GM10266 (cell line): ENCODE results near the gene MTMR2.

Experiments used
- DNase-seq: peaks from one replicate; pipeline ENCODE4 v3.0.0; 2012; ENCODE audit errors: extremely low spot score
- CTCF ChIP-seq: IDR thresholded peaks from 2 replicates; pipeline ENCODE4 v1.5.1; 2012; ENCODE audit warnings: mild to moderate bottlenecking, low read depth; ENCODE audit not compliant: control insufficient read depth, insufficient read depth; ENCODE audit errors: missing control alignments

The MTMR2 gene

GRCh38 chr11:95944623-95945022 lies 20.7 kb upstream of the MTMR2 start:
- TF ChIP-seq CTCF: no peak
- DNase-seq: no peak

DNA sequence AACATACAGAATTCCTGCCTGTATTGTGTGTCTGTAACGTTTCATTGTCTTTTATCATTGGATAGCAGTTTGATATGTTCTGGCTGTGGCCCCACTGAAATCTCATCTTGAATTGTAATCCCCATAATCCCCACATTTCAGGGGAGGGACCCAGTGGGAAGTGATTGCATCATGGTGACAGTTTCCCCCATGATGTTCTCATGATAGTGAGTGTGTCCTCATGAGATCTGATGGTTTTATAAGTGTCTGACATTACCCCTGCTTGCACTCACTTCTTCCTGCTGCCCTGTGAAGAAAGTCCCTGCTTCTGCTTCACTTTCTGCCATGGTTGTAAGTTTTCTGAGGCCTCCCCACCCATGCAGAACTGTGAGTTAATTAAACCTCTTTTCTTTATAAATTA lies 19.6 kb upstream of the MTMR2 start:
- TF ChIP-seq CTCF: no peak
- DNase-seq: no peak

DNA sequence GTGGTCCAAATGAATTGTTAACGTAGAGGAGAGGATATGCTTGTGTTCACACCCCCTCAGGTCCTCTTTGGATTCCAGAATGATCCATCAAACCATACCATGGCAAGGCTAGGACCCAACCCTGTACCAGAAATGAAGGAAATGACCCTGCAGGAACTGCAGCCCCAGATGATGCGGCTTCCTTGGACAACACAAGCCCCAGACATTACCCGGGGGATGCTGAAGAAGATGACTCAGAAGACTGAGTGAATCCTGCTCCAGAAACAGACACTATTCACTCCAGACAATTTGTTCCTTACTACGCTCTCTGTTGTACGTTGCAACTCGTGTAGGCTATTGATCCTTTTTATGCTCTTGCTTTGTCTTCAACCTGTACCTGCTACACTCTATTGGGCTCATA lies 15.2 kb upstream of the MTMR2 start:
- no peak for TF ChIP-seq CTCF
- no peak for DNase-seq

GRCh38 chr11:95937358-95937757 lies 13.5 kb upstream of the MTMR2 start:
- no peak for DNase-seq

DNA sequence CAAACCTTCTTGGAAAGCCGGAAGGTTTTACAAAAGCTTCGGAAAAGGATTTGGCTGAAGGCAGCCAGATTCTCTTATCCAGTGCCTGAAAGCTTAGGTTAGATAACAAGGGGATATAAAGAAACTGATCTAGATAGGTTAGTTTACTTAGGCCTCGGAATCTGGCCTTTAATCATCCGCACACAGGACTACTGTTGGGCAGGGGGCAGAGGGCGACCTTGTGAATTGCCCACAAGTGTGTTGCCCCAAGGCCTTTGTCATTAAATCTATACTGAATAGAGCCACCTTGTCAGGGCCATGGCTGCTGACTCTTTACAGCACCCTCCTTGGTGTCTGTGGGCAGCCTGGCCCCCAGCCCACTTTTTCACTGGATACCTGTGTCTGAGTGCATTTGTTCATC lies 9.7 kb upstream of the MTMR2 start:
- DNase-seq: no peak
- TF ChIP-seq CTCF: no peak

More at GRCh38 chr11:95937358-95937757, 13.5 kb upstream of the MTMR2 start:
- no peak for TF ChIP-seq CTCF

GRCh38 chr11:95931916-95932315 lies 8.0 kb upstream of the MTMR2 start:
- TF ChIP-seq CTCF: no peak
- no peak for DNase-seq

- DNase-seq: no peak
Observed at GRCh38 chr11:95930948-95931347, 7.0 kb upstream of the MTMR2 start.

More at GRCh38 chr11:95930948-95931347, 7.0 kb upstream of the MTMR2 start:
- TF ChIP-seq CTCF: no peak
